ENCODE data around the gene DFFB.

Gene DFFB

DNA sequence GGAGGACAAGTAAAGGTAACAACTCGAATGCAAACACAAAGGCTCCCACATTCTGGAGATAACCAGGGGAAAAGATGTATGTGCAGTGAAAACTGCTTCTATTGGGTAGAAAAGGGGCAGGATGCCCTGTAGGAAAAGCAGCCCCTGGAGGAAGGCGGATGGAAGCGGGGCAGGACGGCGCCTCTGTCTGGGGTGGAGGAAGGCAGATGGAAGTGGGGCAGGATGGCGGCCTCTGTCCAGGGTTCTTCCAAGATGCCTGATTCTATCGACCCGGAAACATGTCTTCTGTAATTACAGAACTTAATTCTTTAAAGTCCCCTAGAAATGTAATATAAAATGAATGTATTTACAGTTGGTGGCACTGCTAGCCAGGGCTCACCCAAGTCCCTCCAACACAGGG, 37.0 kb upstream of the DFFB start:
- ChIA-PET CTCF (interaction anchor here (1.1 kb wide), 1 partner anchor 28 kb away, joined by 3 read pairs; no protein-coding TSS in a partner anchor), POLR2A (no interaction called here)
- H3K4me3 ChIP-seq (ENCODE audit: low read depth, low read length) = no peak overlapping the region
- no peak for DNase-seq (ENCODE audit: low read depth, low spot score)
- TF ChIP-seq, protein P1, sequence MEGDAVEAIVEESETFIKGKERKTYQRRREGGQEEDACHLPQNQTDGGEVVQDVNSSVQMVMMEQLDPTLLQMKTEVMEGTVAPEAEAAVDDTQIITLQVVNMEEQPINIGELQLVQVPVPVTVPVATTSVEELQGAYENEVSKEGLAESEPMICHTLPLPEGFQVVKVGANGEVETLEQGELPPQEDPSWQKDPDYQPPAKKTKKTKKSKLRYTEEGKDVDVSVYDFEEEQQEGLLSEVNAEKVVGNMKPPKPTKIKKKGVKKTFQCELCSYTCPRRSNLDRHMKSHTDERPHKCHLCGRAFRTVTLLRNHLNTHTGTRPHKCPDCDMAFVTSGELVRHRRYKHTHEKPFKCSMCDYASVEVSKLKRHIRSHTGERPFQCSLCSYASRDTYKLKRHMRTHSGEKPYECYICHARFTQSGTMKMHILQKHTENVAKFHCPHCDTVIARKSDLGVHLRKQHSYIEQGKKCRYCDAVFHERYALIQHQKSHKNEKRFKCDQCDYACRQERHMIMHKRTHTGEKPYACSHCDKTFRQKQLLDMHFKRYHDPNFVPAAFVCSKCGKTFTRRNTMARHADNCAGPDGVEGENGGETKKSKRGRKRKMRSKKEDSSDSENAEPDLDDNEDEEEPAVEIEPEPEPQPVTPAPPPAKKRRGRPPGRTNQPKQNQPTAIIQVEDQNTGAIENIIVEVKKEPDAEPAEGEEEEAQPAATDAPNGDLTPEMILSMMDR (IDR thresholded peaks at IDR 0.05; ENCODE audit: insufficient read depth, low read length, missing control alignments) = no peak

DNA sequence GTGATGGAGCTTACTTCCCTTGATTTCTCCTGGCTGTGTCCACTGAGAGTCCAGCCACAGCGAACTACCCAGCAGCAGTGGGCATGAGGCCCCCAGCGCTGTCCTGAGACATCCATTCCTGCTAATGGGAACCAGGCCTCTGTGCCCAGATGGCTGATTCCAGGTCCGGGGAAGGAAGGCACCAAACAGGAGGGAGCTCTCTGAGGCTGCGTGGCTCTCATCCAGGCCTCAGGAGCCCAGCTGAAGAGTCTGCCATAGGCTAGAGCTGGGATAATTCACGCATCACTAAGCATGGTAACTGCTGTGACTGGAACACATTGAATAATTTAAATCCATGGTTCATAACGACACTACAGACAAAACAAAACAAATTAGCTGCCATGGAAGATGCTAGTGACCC, 36.3 kb upstream of the DFFB start:
- DNase-seq (ENCODE audit: low read depth, low spot score) = no peak
- POLR2A ChIA-PET = no interaction called here
- no peak overlapping the region for H3K4me3 ChIP-seq (ENCODE audit: low read depth, low read length)
- TF ChIP-seq, protein P1 (IDR thresholded peaks at IDR 0.05; ENCODE audit: insufficient read depth, low read length, missing control alignments) = no peak
- CTCF ChIA-PET = interaction anchor here (1.1 kb wide), 1 partner anchor 28 kb away, joined by 3 read pairs; no protein-coding TSS in a partner anchor

DNA sequence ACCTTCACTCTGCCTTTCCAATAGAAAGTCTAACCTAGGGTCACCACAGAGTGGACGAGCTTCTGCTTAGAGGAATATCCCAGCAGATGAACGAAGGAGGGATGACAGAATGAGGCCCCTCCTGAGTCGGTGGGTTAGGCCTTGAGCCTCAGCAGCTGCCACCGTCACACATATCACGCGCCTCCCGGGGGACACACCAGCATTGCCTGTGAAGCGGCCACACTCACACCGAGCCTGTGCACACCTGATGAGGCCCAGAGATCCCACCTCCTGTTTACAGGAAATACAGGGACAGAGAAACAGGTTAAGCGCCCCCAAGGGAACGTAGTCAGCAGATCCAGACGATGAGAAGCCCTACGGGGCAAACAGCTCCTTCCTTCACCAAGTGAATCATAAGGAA, 35.8 kb upstream of the DFFB start:
- CTCF ChIA-PET = interaction anchor here (1.1 kb wide), 1 partner anchor 27 kb away, joined by 3 read pairs; no protein-coding TSS in a partner anchor
- DNase-seq (ENCODE audit: low read depth, low spot score) = no peak
- POLR2A ChIA-PET = no interaction called here
- no peak overlapping the region for H3K4me3 ChIP-seq (ENCODE audit: low read depth, low read length)
- TF ChIP-seq, protein P1 (IDR thresholded peaks at IDR 0.05; ENCODE audit: insufficient read depth, low read length, missing control alignments) = no peak

DNA sequence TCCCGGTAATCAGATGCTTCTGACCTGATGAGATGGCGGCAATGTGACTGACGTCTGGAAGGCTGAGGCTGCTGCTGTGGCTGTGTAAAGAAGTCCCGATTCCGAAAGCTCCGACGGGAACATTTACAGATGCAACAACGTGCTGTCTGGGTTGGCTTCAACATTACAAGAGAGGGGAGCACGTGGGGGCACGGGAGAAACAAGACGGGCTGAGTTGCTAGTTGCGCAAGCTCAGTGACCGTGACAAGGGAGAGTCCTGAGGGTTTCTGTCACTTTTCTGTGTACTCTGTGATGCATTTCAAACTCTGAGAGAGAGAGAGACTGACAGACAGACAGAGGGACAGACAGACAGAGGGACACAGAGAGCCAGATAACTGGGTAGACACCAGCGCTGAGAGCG, 35.4 kb upstream of the DFFB start:
- TF ChIP-seq, protein P1 (IDR thresholded peaks at IDR 0.05; ENCODE audit: insufficient read depth, low read length, missing control alignments) = no peak
- DNase-seq (ENCODE audit: low read depth, low spot score) = no peak
- CTCF ChIA-PET = no interaction called here
- no peak overlapping the region for H3K4me3 ChIP-seq (ENCODE audit: low read depth, low read length)
- POLR2A ChIA-PET = no interaction called here

GRCh38 chr1:3822421-3822820, 34.9 kb upstream of the DFFB start:
- DNase-seq (ENCODE audit: low read depth, low spot score) = no peak
- ChIA-PET CTCF (no interaction called here), POLR2A (no interaction called here)
- no peak overlapping the region for H3K4me3 ChIP-seq (ENCODE audit: low read depth, low read length)
- TF ChIP-seq, protein P1 (IDR thresholded peaks at IDR 0.05; ENCODE audit: insufficient read depth, low read length, missing control alignments) = no peak

- no peak overlapping the region for H3K4me3 ChIP-seq (ENCODE audit: low read depth, low read length)
- TF ChIP-seq, protein P1 (IDR thresholded peaks at IDR 0.05; ENCODE audit: insufficient read depth, low read length, missing control alignments) = no peak
- ChIA-PET POLR2A (no interaction called here), CTCF (no interaction called here)
- DNase-seq (ENCODE audit: low read depth, low spot score) = no peak
Measured at GRCh38 chr1:3824650-3825049, 32.6 kb upstream of the DFFB start.
